Kidney epithelial cell (primary cell): ENCODE measurements around the gene TIFAB. TPM values are rescaled to one million over a fixed set of nuclear protein-coding genes. Genes with fewer than 3 reads are reported as not detected.

Experiments
- DNase-seq: peaks from one replicate; pipeline ENCODE4 v3.0.0-alpha.2; 2010; ENCODE audit warnings: low read depth
- H3K27me3 ChIP-seq: 2 replicates; pipeline ENCODE4 v1.6.0; 2011; ENCODE audit warnings: low read length; ENCODE audit not compliant: control insufficient read depth, insufficient read depth
- H3K36me3 ChIP-seq: 2 replicates; pipeline ENCODE4 v1.5.1; 2011; ENCODE audit warnings: low read length; ENCODE audit not compliant: control insufficient read depth, insufficient read depth
- H3K4me3 ChIP-seq: 2 replicates; pipeline ENCODE4 v1.5.1; 2011; ENCODE audit warnings: low read depth, mild to moderate bottlenecking, control low read depth, low read length
- total RNA-seq: library from RNA; depleted of rRNA; stranded (reverse); fragments of >200 nt; gene quantifications from 2 replicates; pipeline ENCODE4 v1.2.3, GENCODE V29; 2015
- TF ChIP-seq, protein P1 (sequence below): IDR thresholded peaks from 2 replicates; pipeline ENCODE4 v1.5.1; 2011; ENCODE audit warnings: mild to moderate bottlenecking, moderate library complexity, low read length, control low read depth, inconsistent platforms; ENCODE audit not compliant: insufficient read depth, poor library complexity, severe bottlenecking

TIFAB gene
- total RNA-seq, 1 donor from 2014 or later = not detected

DNA sequence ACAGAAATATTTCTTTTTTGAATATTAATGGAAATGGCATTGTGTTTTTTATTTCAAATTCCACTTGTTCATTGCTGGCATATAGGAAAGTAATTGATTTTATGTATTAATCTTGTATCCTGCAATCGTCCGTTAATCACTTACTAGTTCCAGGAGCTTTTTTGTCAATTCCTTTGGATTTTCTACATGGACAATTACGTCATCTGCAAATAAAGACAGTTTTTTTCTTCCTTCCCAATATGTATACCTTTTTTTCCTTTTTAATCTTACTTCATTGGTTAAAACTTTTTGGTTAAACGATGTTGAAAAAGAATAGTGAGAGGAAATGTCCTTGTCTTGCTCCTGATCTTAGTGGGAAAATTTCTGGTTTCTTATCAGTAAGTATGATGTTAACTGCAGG is 1.5 kb upstream of the TIFAB start:
- H3K36me3 ChIP-seq = no peaks in the 10 kb centered on the region
- TF ChIP-seq, protein P1, sequence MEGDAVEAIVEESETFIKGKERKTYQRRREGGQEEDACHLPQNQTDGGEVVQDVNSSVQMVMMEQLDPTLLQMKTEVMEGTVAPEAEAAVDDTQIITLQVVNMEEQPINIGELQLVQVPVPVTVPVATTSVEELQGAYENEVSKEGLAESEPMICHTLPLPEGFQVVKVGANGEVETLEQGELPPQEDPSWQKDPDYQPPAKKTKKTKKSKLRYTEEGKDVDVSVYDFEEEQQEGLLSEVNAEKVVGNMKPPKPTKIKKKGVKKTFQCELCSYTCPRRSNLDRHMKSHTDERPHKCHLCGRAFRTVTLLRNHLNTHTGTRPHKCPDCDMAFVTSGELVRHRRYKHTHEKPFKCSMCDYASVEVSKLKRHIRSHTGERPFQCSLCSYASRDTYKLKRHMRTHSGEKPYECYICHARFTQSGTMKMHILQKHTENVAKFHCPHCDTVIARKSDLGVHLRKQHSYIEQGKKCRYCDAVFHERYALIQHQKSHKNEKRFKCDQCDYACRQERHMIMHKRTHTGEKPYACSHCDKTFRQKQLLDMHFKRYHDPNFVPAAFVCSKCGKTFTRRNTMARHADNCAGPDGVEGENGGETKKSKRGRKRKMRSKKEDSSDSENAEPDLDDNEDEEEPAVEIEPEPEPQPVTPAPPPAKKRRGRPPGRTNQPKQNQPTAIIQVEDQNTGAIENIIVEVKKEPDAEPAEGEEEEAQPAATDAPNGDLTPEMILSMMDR = no peak
- peaks cover 7% of the 10 kb centered on the region for H3K27me3 ChIP-seq
- no peak overlapping the region for H3K4me3 ChIP-seq
- no peak for DNase-seq

DNA sequence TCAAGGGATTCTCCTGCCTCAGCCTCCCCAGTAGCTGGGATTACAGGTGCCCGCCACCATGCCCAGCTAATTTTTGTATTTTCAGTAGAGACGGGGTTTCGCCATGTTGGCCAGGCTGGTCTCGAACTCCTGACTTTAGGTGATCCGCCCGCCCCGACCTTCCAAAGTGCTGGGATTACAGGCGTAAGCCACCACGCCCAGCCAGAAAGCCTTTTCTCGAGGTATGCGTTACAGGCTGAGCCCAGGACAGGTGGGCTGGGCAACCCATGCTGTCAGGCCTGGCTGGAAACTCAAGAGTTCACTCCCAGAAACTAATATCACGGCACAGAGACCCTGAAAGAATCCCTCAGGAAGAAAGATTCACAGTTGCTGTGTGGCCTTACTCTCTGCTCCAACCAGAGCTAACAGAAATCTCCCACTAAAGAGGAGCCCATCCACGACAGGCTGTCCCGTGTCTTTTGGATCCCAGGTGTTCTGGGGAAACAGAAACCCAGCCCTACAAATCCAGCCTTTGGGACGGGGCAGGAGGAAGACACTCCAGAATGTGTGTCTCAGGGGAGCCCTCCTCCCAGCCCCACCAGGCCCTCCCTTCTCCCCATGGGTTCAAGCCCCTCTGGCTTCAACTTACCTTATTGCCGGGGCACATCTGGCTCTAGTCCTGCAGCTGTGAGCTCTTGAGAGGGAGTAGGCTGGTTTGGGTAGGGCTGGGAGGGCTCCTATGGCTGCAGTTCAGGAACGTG is 400 bp downstream of the TIFAB start:
- no peak overlapping the region for H3K4me3 ChIP-seq
- H3K27me3 ChIP-seq = peaks cover 9% of the 10 kb centered on the region
- DNase-seq = no peak
- no peaks in the 10 kb centered on the region for H3K36me3 ChIP-seq
- TF ChIP-seq, protein P1 = no peak

DNA sequence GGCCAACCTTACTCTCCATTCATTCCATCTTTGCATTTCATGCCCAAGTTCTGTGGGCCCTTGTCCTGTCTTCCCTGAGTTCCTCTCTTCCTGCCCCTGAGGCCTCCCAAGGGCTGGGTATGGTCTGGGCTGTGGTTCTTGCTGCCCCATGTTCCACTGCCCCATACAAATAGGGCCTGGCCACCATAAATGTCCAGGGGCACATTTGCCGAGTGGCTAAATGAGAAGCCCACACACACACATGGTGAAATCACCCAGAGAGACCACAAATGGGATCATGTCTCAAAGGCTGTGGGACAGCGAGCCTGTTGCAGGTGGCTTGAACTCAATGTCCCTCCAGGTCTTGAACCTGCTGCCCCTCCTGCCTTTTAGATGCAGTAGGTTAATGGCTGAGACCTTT is 1.2 kb downstream of the TIFAB start:
- H3K27me3 ChIP-seq = peaks cover 7% of the 10 kb centered on the region
- TF ChIP-seq, protein P1 = no peak
- no peaks in the 10 kb centered on the region for H3K36me3 ChIP-seq
- DNase-seq = no peak
- H3K4me3 ChIP-seq = no peak overlapping the region

DNA sequence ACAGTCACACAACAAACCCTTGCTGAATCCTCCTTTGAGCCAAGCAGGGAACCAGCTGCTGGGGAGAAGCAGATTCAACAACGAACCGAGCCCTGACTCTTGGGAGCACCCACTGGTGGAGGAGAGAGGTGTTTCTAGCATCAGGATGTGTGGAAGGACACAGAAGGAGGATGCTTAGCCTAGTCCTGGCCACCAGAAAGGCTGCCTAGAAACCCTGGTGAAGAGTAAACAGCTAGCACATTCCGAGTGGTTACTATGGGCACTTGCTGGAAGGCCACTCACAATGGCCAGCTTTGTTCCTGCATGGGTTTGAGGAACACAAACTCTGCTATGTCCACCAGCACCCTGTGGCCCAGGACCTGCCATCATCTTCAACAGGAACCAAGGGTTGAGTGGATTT is 1.8 kb downstream of the TIFAB start:
- no peak for DNase-seq
- Histone ChIP-seq H3K4me3 (no peak overlapping the region), H3K36me3 (no peaks in the 10 kb centered on the region), H3K27me3 (peaks cover 7% of the 10 kb centered on the region)
- TF ChIP-seq, protein P1 = no peak

DNA sequence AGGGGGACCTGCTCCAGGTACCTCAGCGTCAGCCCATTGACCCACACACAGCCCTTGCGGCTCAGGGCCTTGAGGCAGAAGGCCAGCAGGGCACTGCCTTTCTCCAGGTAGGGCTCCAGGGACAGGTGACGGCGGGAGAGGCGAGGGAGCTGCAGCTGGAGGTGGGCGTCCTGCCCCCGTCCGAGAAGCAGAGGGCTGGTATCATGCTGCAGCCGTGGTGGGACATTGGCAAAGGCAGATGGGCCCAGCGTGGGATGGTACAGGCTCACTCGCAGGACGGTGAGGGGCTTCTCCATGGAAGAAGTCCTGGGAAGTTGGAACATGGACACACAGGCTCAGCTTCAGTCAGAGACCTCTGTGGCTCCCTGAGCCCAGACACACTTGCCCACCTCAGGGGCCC is 2.5 kb downstream of the TIFAB start:
- H3K27me3 ChIP-seq = peaks cover 4% of the 10 kb centered on the region

More for the DNA sequence above, 2.5 kb downstream of the TIFAB start:
- TF ChIP-seq, protein P1 = no peak
- Histone ChIP-seq H3K36me3 (no peaks in the 10 kb centered on the region), H3K4me3 (no peak overlapping the region)
- no peak for DNase-seq
